Ascending aorta (tissue), 2 donors: ENCODE data around the gene NABP1. TPM values are rescaled to one million over a fixed set of nuclear protein-coding genes. Genes with fewer than 3 reads are reported as not detected.
A peak's percentile ranks its signal among the peaks of the same experiment; 100 is the strongest.

Experiments
- DNase-seq, 2 donors: peaks; one replicate each; pipeline ENCODE4 v3.0.0-alpha.2; 2019; ENCODE audit warnings: low spot score in 2 of 2
- H3K27ac ChIP-seq, 2 donors: fragments of 200-600 bp; sonication (generic); one replicate each; pipeline ENCODE4 v1.5.1; 2016 to 2017; ENCODE audit warnings: mild to moderate bottlenecking in 1 of 2
- H3K27me3 ChIP-seq: fragments of 200-600 bp; sonication (generic); one replicate; pipeline ENCODE4 v1.5.1; 2017
- H3K36me3 ChIP-seq, 2 donors: fragments of 200-600 bp; sonication (generic); one replicate each; pipeline ENCODE4 v1.5.1; 2016
- H3K4me1 ChIP-seq, 2 donors: fragments of 200-600 bp; sonication (generic); one replicate each; pipeline ENCODE4 v1.5.1; 2016 to 2017; ENCODE audit warnings: mild to moderate bottlenecking in 1 of 2
- H3K4me3 ChIP-seq, 2 donors: fragments of 200-600 bp; sonication (generic); one replicate each; pipeline ENCODE4 v1.5.1; 2016 to 2017; ENCODE audit warnings: mild to moderate bottlenecking in 1 of 2
- H3K9me3 ChIP-seq, 2 donors: fragments of 200-600 bp; sonication (generic); one replicate each; pipeline ENCODE4 v1.5.1; 2016
- intact Hi-C: fragments of 100-400 bp; cut with DNase I; formaldehyde crosslinking; loops from one replicate; pipeline ENCODE4 v1.15.1; 2023
- total RNA-seq: library from RNA; depleted of rRNA; stranded (reverse); fragments of >200 nt; gene quantifications from one replicate; pipeline ENCODE4 v1.1.0, GENCODE V29; 2016
- TF ChIP-seq, protein P1 (sequence below), 3 experiments: fragments of 200-600 bp in 2 of 3; fragments of 450-650 bp in 1 of 3; sonication (generic) in 2 of 3; IDR thresholded peaks; one replicate each; pipeline ENCODE4 v1.5.1; 2016 to 2019; ENCODE audit warnings: antibody characterized with exemption in 3 of 3, mild to moderate bottlenecking in 1 of 3, moderate library complexity in 1 of 3

NABP1 gene
- total RNA-seq, 1 donor from 2014 or later = 38.5 TPM

- no peak overlapping the region for H3K4me3 ChIP-seq
- no peaks in the 10 kb centered on the region for H3K27me3 ChIP-seq
- no peaks in the 10 kb centered on the region for H3K9me3 ChIP-seq
- no peaks in the 10 kb centered on the region for H3K36me3 ChIP-seq
- intact Hi-C loops = no loop called here
- DNase-seq = no peak
- H3K27ac ChIP-seq = peak overlapping the region in 1 of 2 donors; percentile 14
- peaks cover 2 to 41% of the 10 kb centered on the region in 2 donors for H3K4me1 ChIP-seq
- TF ChIP-seq, protein P1, sequence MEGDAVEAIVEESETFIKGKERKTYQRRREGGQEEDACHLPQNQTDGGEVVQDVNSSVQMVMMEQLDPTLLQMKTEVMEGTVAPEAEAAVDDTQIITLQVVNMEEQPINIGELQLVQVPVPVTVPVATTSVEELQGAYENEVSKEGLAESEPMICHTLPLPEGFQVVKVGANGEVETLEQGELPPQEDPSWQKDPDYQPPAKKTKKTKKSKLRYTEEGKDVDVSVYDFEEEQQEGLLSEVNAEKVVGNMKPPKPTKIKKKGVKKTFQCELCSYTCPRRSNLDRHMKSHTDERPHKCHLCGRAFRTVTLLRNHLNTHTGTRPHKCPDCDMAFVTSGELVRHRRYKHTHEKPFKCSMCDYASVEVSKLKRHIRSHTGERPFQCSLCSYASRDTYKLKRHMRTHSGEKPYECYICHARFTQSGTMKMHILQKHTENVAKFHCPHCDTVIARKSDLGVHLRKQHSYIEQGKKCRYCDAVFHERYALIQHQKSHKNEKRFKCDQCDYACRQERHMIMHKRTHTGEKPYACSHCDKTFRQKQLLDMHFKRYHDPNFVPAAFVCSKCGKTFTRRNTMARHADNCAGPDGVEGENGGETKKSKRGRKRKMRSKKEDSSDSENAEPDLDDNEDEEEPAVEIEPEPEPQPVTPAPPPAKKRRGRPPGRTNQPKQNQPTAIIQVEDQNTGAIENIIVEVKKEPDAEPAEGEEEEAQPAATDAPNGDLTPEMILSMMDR (IDR thresholded peaks at IDR 0.05) = no peak
These were observed 9.9 kb downstream of the NABP1 start for GRCh38 chr2:191687867-191688266.

GRCh38 chr2:191688934-191689695 is 11.2 kb downstream of the NABP1 start:
- Histone ChIP-seq H3K4me1 (peaks cover 2 to 44% of the 10 kb centered on the region in 2 donors), H3K9me3 (no peaks in the 10 kb centered on the region), H3K4me3 (no peak overlapping the region), H3K27me3 (no peaks in the 10 kb centered on the region), H3K27ac (peak overlapping the region in 1 of 2 donors; percentile 20), H3K36me3 (no peaks in the 10 kb centered on the region)
- no peak for DNase-seq
- TF ChIP-seq, protein P1 (IDR thresholded peaks at IDR 0.05) = no peak
- intact Hi-C loops = no loop called here

DNA sequence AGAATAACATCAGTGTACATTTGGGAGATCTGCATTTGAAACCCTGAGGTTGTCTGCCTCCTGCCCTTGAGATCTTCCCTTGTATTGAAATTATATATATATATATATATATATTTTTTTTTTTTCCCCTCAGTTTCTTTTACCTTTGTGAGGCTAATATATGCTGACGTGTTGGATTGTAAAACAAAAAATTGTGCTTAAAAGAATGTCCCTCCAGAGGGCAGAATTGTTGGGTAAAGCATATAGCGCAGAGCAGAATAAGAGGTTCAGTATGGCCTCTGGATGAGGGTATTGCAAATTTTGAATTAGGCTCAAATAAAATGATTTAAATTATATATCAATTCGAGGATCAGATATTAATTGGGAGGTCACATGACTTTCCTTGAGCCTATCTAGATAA is 12.4 kb downstream of the NABP1 start:
- intact Hi-C loops = loop anchor here (2.0 kb wide), 1 partner anchor 126 kb away; no protein-coding TSS in a partner anchor
- H3K27me3 ChIP-seq = no peaks in the 10 kb centered on the region
- DNase-seq = no peak
- TF ChIP-seq, protein P1 (IDR thresholded peaks at IDR 0.05) = no peak
- no peak overlapping the region for H3K27ac ChIP-seq
- no peak overlapping the region for H3K4me3 ChIP-seq
- no peaks in the 10 kb centered on the region for H3K9me3 ChIP-seq
- H3K4me1 ChIP-seq = peaks cover 2 to 40% of the 10 kb centered on the region in 2 donors
- H3K36me3 ChIP-seq = no peaks in the 10 kb centered on the region

DNA sequence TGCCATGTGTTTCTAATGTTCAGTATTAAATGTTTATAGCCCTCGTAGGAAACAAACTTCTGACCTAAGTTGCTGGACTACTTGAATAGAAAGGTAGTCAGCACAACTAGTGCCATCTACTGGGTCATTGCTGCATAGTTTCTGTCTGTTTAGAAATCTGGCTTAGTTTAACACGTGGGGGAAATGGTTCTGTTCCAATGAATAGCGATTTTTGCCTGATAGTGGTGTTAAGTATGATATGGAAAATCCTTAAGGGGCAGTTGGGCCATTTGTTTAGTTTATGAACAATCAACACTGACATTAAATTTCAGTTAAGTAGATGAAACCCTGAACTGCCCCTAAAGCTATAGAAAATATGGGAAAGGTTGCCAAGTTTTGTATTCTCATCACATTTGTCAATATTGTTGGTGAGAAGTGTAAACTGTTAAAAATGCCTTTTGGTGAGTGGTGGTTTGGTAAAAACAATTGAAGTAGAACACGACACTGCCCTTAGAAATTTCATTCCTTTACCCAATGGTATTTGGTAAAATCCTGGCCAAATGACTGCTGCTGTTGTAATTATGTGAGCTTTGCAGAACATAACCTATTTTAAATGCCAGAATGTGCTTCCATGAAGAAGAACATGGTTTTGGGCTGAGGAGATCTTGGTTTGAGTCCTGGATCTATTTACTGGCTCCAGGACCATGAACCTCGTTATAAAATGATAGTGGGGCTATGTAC is 13.2 kb downstream of the NABP1 start:
- Histone ChIP-seq H3K36me3 (no peaks in the 10 kb centered on the region), H3K9me3 (no peaks in the 10 kb centered on the region), H3K27ac (no peak overlapping the region), H3K4me3 (no peak overlapping the region), H3K4me1 (peaks cover 0 to 33% of the 10 kb centered on the region in 2 donors), H3K27me3 (no peaks in the 10 kb centered on the region)
- peak in 1 of 2 donors; percentile 72 for DNase-seq
- TF ChIP-seq, protein P1 (IDR thresholded peaks at IDR 0.05) = peak; percentile 61 to 72 (median 65)
- intact Hi-C loops = loop anchor here (2.0 kb wide), 1 partner anchor 126 kb away; no protein-coding TSS in a partner anchor

DNA sequence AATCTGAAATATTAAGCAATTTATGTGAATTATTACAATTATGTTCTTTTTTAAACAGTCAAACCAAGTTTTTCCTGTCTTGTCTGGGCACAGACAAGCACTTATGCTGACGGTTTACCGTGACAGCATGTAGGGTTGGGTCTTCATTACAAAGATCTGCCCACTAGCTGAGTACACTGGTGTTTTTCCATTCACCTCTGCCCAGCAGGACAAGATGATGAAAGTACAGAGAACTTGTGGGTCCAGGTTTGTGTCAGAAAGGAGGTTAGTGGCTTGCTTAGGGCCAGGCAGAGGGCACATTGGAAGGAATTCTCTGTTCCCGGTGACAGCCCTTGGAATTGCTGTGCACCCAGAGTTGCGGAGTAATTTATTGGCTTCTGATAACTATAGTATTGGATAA is 14.0 kb downstream of the NABP1 start:
- intact Hi-C loops = loop anchor here (2.0 kb wide), 1 partner anchor 127 kb away; no protein-coding TSS in a partner anchor
- Histone ChIP-seq H3K9me3 (no peaks in the 10 kb centered on the region), H3K4me1 (peaks cover 0 to 31% of the 10 kb centered on the region in 2 donors), H3K36me3 (no peaks in the 10 kb centered on the region), H3K27me3 (no peaks in the 10 kb centered on the region), H3K27ac (no peak overlapping the region), H3K4me3 (no peak overlapping the region)
- DNase-seq = no peak
- TF ChIP-seq, protein P1 (IDR thresholded peaks at IDR 0.05) = no peak
